Measurements from ENCODE around the gene ENOX1.

DNA sequence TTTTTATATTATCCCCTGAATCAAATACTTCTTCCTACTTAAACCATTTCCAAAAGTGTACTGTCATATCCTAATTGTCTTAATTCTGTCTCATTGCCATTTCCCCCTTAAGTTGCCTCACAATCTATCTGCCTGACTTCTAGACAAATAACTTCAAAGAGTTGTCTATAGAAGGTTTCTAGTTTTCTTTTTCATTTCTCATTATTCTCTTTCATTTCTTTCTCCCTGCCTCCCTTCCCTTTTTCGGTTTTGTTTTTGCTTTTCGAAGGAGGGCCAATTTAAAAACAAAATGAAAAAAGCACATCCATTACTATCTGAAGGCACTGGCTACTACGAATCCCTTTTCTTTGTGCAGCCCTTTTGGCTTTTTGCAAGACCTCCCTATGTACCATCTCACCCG lies 396.2 kb downstream of the ENOX1 start:
- TF ChIP-seq, protein P1, sequence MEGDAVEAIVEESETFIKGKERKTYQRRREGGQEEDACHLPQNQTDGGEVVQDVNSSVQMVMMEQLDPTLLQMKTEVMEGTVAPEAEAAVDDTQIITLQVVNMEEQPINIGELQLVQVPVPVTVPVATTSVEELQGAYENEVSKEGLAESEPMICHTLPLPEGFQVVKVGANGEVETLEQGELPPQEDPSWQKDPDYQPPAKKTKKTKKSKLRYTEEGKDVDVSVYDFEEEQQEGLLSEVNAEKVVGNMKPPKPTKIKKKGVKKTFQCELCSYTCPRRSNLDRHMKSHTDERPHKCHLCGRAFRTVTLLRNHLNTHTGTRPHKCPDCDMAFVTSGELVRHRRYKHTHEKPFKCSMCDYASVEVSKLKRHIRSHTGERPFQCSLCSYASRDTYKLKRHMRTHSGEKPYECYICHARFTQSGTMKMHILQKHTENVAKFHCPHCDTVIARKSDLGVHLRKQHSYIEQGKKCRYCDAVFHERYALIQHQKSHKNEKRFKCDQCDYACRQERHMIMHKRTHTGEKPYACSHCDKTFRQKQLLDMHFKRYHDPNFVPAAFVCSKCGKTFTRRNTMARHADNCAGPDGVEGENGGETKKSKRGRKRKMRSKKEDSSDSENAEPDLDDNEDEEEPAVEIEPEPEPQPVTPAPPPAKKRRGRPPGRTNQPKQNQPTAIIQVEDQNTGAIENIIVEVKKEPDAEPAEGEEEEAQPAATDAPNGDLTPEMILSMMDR (IDR thresholded peaks at IDR 0.05; ENCODE audit: low read length), result no peak
- TF ChIP-seq EZH2 (IDR thresholded peaks at IDR 0.05; ENCODE audit: borderline replicate concordance, low read length), result no peak

Measured in OCI-LY1 (cell line).